Measurements from ENCODE around the gene KIF16B.

DNA sequence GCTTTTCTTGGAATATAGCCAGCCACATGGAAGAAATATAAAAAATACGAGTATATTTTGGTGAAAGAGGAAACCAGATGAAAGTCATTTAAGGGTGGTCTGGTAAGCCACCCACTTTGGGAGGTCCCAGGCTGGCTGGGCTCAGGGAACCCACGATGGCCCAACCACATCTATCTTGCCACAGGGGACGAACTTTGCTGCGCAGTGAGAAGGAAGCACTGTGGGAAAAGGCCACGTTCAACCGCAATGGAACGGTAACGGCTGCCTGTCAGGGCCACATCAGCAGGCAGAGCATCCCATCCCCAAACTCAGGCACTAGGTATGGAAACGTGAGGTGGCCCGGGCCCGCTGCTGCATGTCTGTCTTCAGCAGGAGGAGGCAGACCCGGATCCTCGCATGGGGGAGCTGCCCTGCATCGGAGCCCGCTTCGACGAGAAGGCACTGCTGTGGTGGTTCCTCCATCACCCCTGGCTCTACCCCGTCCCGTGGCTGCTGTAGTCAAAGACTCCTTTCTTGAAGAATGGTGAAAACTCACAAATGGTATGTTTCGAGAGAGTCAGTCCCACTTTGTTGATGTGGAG, 300.4 kb downstream of the KIF16B start:
- TF ChIP-seq, protein P1, sequence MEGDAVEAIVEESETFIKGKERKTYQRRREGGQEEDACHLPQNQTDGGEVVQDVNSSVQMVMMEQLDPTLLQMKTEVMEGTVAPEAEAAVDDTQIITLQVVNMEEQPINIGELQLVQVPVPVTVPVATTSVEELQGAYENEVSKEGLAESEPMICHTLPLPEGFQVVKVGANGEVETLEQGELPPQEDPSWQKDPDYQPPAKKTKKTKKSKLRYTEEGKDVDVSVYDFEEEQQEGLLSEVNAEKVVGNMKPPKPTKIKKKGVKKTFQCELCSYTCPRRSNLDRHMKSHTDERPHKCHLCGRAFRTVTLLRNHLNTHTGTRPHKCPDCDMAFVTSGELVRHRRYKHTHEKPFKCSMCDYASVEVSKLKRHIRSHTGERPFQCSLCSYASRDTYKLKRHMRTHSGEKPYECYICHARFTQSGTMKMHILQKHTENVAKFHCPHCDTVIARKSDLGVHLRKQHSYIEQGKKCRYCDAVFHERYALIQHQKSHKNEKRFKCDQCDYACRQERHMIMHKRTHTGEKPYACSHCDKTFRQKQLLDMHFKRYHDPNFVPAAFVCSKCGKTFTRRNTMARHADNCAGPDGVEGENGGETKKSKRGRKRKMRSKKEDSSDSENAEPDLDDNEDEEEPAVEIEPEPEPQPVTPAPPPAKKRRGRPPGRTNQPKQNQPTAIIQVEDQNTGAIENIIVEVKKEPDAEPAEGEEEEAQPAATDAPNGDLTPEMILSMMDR (IDR thresholded peaks at IDR 0.05): no peak
- no peak for TF ChIP-seq POLR2A (IDR thresholded peaks at IDR 0.05)

All from uterus (tissue), 2 donors.